ENCODE measurements around the gene NEDD4L. TPM values are rescaled to one million over a fixed set of nuclear protein-coding genes. Genes with fewer than 3 reads are reported as not detected.

The NEDD4L gene
- total and polyA plus RNA-seq, 2 donors (not counting 1 experiment from before 2014, with no cell fraction given), result 10.3 to 25.7 TPM

DNA sequence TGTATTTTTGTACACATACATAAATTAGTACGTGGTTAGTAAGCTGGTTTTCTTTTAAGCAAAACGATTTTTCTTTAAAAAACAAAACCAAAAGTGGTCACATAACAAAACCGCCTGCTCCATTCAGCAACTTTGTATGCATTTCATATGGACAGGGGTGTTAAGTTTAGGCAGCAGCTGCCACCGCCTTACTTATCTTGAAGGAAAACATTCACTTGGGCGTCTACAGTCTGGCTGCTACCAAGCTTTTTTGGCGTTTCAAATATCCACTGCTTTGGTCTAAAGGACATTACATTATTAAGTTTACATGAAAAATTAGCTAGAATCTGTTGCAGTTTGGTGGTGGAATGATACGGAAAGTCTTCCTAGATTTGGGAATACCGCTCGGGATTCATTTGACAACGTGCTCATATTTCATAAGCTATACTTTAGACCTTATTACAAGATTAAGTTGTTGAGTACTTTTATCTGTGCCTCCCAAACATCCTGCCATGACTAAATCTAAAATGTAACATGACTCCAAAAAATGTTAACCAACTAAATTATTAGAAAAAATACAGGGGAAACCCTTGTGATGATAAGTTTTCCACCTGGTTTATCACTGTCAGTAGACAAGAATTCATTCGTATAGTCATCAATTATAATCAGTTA lies 214.8 kb downstream of the NEDD4L start:
- no peak overlapping the region for H3K4me3 ChIP-seq (ENCODE audit: control extremely low read depth in 1 of 5, extremely low read depth in 1 of 5, insufficient read depth in 1 of 5, low read depth in 2 of 5, low read length in 4 of 5)
- H3K27me3 ChIP-seq (replicated peaks in 1 of 4; ENCODE audit: control extremely low read depth in 1 of 4, control insufficient read depth in 3 of 4, insufficient read depth in 4 of 4, low read length in 3 of 4), result no peaks in the 10 kb centered on the region
- no CpG with 5 or more reads among the region's 11 CpGs for WGBS (ENCODE audit: insufficient coverage)
- H3K9me3 Mint-ChIP-seq (ENCODE audit: insufficient read depth), result no peaks in the 10 kb centered on the region
- no peak overlapping the region for H3K27ac Mint-ChIP-seq
- no peaks in the 10 kb centered on the region for H3K36me3 ChIP-seq (replicated peaks in 1 of 2; ENCODE audit: control extremely low read depth in 1 of 2, control insufficient read depth in 1 of 2, extremely low read depth in 1 of 2, insufficient read depth in 2 of 2, low read length in 1 of 2)
- no peaks in the 10 kb centered on the region for H3K79me2 ChIP-seq (ENCODE audit: control insufficient read depth, insufficient read depth, low read length)
- H3K4me3 Mint-ChIP-seq, result no peak overlapping the region
- no peak overlapping the region for H3K27ac ChIP-seq (ENCODE audit: low read length in 2 of 2)
- no peaks in the 10 kb centered on the region for H4K20me1 ChIP-seq (ENCODE audit: control insufficient read depth, insufficient read depth, low read length, poor library complexity, severe bottlenecking)
- H2AFZ ChIP-seq (ENCODE audit: insufficient read depth, low read depth, low read length, poor library complexity, severe bottlenecking), result no peak overlapping the region
- no peaks in the 10 kb centered on the region for H3K27me3 Mint-ChIP-seq
- DNase-seq (no peak), ATAC-seq (ENCODE audit: low read depth) (no peak)
- ChIA-PET CTCF (interaction anchor here (0.6 kb wide), 1 partner anchor 31 kb away, joined by 3 read pairs; no protein-coding TSS in a partner anchor), POLR2A (no interaction called here)
- H3K4me2 ChIP-seq (replicated peaks; ENCODE audit: low read depth, low read length, poor library complexity, severe bottlenecking), result no peak overlapping the region
- no peaks in the 10 kb centered on the region for H3K4me1 ChIP-seq (ENCODE audit: control insufficient read depth in 2 of 2, insufficient read depth in 2 of 2, low read length in 2 of 2)
- intact Hi-C loops (cut with micrococcal nuclease), result no loop called here
- H3K9me3 ChIP-seq (ENCODE audit: control extremely low read depth in 1 of 3, control insufficient read depth in 2 of 3, insufficient read depth in 1 of 3, low read length in 2 of 3), result peaks cover 0 to 16% (median 0%) of the 10 kb centered on the region in 3 donors
- peaks cover 10% of the 10 kb centered on the region for H3K4me1 Mint-ChIP-seq
- H3K9ac ChIP-seq (ENCODE audit: low read length), result no peak overlapping the region
- TF ChIP-seq EZH2 (IDR thresholded peaks at IDR 0.05; ENCODE audit: borderline replicate concordance, insufficient read depth, low read depth, low read length, poor library complexity, severe bottlenecking) (no peak), CTCF (IDR thresholded peaks at IDR 0.05) (no peak)

DNA sequence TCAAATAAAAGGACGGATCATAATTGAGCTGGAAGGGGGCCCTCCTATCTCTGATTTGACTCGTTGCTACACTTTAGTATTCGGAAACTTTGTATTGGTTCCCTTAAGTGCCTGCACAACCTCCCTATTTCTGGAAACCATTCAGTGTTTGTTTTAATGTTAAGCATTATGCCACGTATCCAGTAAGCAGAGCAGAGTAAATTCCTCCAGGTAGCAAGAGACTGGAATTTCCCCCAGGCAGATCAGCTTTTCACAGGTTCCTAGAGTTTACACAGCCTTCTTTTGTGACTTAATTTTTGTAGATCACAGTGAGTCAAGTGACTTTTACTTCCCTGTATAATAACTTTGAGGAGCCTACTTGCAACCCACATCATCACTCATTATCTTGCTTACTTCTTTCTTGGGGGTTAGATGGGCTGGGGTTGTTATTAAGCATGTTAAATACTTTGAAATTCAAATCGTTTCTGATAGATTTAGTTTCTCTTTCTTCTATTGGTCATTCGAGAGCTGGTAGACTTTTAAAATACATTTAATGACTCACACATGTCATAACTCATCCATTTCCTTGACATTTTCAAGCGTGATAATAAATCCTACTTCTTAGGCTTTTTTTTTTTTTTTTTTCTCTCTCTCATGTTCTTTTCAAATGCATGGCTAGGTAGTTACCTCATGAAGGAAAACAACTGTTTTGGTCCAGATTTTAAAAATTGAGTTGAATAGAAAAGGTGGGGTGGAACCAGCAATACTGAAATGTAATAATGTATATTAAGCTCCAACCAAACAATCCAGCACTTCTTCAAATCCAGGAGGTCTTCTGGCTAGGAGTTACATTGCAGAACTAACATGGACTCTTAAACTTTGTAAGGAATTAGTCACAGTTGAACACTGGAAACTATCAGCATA lies 219.3 kb downstream of the NEDD4L start:
- Mint-ChIP-seq H3K9me3 (ENCODE audit: insufficient read depth) (no peaks in the 10 kb centered on the region), H3K27ac (no peak overlapping the region), H3K4me1 (peaks cover 4% of the 10 kb centered on the region), H3K4me3 (no peak overlapping the region), H3K27me3 (no peaks in the 10 kb centered on the region)
- Histone ChIP-seq H3K4me1 (ENCODE audit: control insufficient read depth in 2 of 2, insufficient read depth in 2 of 2, low read length in 2 of 2) (no peaks in the 10 kb centered on the region), H3K27ac (ENCODE audit: low read length in 2 of 2) (no peak overlapping the region), H3K9ac (ENCODE audit: low read length) (no peak overlapping the region), H2AFZ (ENCODE audit: insufficient read depth, low read depth, low read length, poor library complexity, severe bottlenecking) (no peak overlapping the region), H3K4me2 (replicated peaks; ENCODE audit: low read depth, low read length, poor library complexity, severe bottlenecking) (no peak overlapping the region), H3K36me3 (replicated peaks in 1 of 2; ENCODE audit: control extremely low read depth in 1 of 2, control insufficient read depth in 1 of 2, extremely low read depth in 1 of 2, insufficient read depth in 2 of 2, low read length in 1 of 2) (no peaks in the 10 kb centered on the region), H3K9me3 (ENCODE audit: control extremely low read depth in 1 of 3, control insufficient read depth in 2 of 3, insufficient read depth in 1 of 3, low read length in 2 of 3) (no peaks in the 10 kb centered on the region), H3K79me2 (ENCODE audit: control insufficient read depth, insufficient read depth, low read length) (no peaks in the 10 kb centered on the region), H4K20me1 (ENCODE audit: control insufficient read depth, insufficient read depth, low read length, poor library complexity, severe bottlenecking) (no peaks in the 10 kb centered on the region), H3K4me3 (ENCODE audit: control extremely low read depth in 1 of 5, extremely low read depth in 1 of 5, insufficient read depth in 1 of 5, low read depth in 2 of 5, low read length in 4 of 5) (no peak overlapping the region), H3K27me3 (replicated peaks in 1 of 4; ENCODE audit: control extremely low read depth in 1 of 4, control insufficient read depth in 3 of 4, insufficient read depth in 4 of 4, low read length in 3 of 4) (no peaks in the 10 kb centered on the region)
- 84% methylated on average over 3 of the region's 7 CpGs for WGBS (ENCODE audit: insufficient coverage)
- ChIA-PET CTCF (no interaction called here), POLR2A (no interaction called here)
- TF ChIP-seq CTCF (IDR thresholded peaks at IDR 0.05) (no peak), EZH2 (IDR thresholded peaks at IDR 0.05; ENCODE audit: borderline replicate concordance, insufficient read depth, low read depth, low read length, poor library complexity, severe bottlenecking) (no peak)
- no peak for ATAC-seq (ENCODE audit: low read depth)
- no peak for DNase-seq
- intact Hi-C loops (cut with micrococcal nuclease), result no loop called here

Data from B cell (primary cell).